OCI-LY3 (cell line): Measurements from ENCODE around the gene NFATC3.

Source experiments
- EZH2phosphoT487 ChIP-seq: fragments of 200-600 bp; shearing (Covaris generic); IDR thresholded peaks from 2 replicates; pipeline ENCODE4 v1.6.1; 2018; ENCODE audit warnings: antibody characterized with exemption, mixed run types, low read depth
- TF ChIP-seq, protein P1 (sequence below): fragments of 200-600, 300-600 bp; sonication (generic); IDR thresholded peaks from 2 replicates; pipeline ENCODE4 v1.5.1; 2014; ENCODE audit warnings: antibody characterized with exemption, low read length, low read depth

DNA sequence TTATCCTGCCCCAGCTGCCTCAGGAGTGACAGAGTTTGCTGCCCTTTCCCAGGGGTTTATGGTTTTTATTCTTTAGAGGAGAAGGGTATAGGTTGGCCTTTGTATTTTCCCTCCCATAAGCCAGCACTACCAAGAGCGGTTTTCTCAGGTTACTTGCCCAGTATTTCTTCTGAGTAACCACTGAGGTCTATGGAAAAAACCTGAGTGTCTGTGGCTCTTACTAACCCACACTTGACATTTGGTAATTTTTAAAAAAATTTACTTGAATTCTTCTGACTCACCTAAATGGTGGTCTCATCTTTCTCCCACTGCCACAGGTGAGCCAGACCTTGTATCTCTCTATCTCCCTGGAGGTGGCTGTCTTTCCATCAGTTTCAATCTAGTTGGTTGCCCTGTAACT, 185.2 kb downstream of the NFATC3 start:
- TF ChIP-seq, protein P1, sequence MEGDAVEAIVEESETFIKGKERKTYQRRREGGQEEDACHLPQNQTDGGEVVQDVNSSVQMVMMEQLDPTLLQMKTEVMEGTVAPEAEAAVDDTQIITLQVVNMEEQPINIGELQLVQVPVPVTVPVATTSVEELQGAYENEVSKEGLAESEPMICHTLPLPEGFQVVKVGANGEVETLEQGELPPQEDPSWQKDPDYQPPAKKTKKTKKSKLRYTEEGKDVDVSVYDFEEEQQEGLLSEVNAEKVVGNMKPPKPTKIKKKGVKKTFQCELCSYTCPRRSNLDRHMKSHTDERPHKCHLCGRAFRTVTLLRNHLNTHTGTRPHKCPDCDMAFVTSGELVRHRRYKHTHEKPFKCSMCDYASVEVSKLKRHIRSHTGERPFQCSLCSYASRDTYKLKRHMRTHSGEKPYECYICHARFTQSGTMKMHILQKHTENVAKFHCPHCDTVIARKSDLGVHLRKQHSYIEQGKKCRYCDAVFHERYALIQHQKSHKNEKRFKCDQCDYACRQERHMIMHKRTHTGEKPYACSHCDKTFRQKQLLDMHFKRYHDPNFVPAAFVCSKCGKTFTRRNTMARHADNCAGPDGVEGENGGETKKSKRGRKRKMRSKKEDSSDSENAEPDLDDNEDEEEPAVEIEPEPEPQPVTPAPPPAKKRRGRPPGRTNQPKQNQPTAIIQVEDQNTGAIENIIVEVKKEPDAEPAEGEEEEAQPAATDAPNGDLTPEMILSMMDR = no peak
- no peak for TF ChIP-seq EZH2phosphoT487
